Mesenchymal stem cell (in vitro differentiated cells and primary cell): ENCODE data around the gene SLC30A2.

Experiments used
- DNase-seq: peaks from one replicate; pipeline ENCODE4 v3.0.0-alpha.2; 2013
- H2AFZ ChIP-seq: one replicate; pipeline ENCODE4 v1.6.1; 2013; ENCODE audit warnings: low read depth, mild to moderate bottlenecking, control low read depth, inconsistent platforms, low read length, moderate library complexity
- H2AK5ac ChIP-seq: 2 replicates; pipeline ENCODE4 v1.6.1; 2013; ENCODE audit warnings: low read length, moderate library complexity, mild to moderate bottlenecking, inconsistent platforms; ENCODE audit not compliant: severe bottlenecking
- H2BK120ac ChIP-seq: one replicate; pipeline ENCODE4 v1.6.1; 2013; ENCODE audit warnings: low read depth, mild to moderate bottlenecking, inconsistent platforms, low read length, moderate library complexity
- H2BK12ac ChIP-seq, 2 experiments: one replicate each; pipeline ENCODE4 v1.6.1; 2013; ENCODE audit warnings: inconsistent platforms in 2 of 2, low read length in 2 of 2, mild to moderate bottlenecking in 2 of 2, moderate library complexity in 2 of 2, control low read depth in 1 of 2
- H2BK15ac ChIP-seq: one replicate; pipeline ENCODE4 v1.6.1; 2013; ENCODE audit warnings: mild to moderate bottlenecking, low read depth, inconsistent platforms; ENCODE audit not compliant: poor library complexity, severe bottlenecking
- H2BK5ac ChIP-seq: 2 replicates; pipeline ENCODE4 v1.6.1; 2013; ENCODE audit warnings: low read depth, mild to moderate bottlenecking, low read length, control low read depth, inconsistent platforms; ENCODE audit not compliant: poor library complexity, severe bottlenecking
- H3K14ac ChIP-seq, 2 experiments: one replicate each; pipeline ENCODE4 v1.6.1; 2013; ENCODE audit warnings: inconsistent platforms in 2 of 2, low read length in 2 of 2, control low read depth in 1 of 2, mild to moderate bottlenecking in 1 of 2, moderate library complexity in 1 of 2
- H3K18ac ChIP-seq, 2 experiments: one replicate each; pipeline ENCODE4 v1.6.1; 2013; ENCODE audit warnings: inconsistent platforms in 2 of 2, low read length in 2 of 2, control low read depth in 1 of 2, low read depth in 1 of 2, mild to moderate bottlenecking in 1 of 2
- H3K23ac ChIP-seq, 2 experiments: one replicate each; pipeline ENCODE4 v1.6.1; 2013; ENCODE audit warnings: inconsistent platforms in 2 of 2, low read length in 2 of 2, mild to moderate bottlenecking in 2 of 2, moderate library complexity in 2 of 2, control low read depth in 1 of 2
- H3K27ac ChIP-seq: 2 replicates; pipeline ENCODE4 v1.5.1; 2013; ENCODE audit warnings: mild to moderate bottlenecking, moderate library complexity, low read length, control low read depth, inconsistent platforms; ENCODE audit not compliant: poor library complexity, severe bottlenecking
- H3K27me3 ChIP-seq, 2 experiments: 2 replicates each; pipeline versions ENCODE4 v1.6.1 to v1.7.0; 2013; ENCODE audit warnings: low read length in 2 of 2, mild to moderate bottlenecking in 2 of 2, moderate library complexity in 2 of 2, control low read depth in 1 of 2, inconsistent platforms in 1 of 2; ENCODE audit not compliant: control insufficient read depth in 1 of 2, insufficient read depth in 1 of 2
- H3K36me3 ChIP-seq, 2 experiments: 2 replicates each; pipeline versions ENCODE4 v1.6.1 to v1.7.0; 2013; ENCODE audit warnings: low read length in 2 of 2, control low read depth in 1 of 2, inconsistent platforms in 1 of 2, low read depth in 1 of 2, mild to moderate bottlenecking in 1 of 2; ENCODE audit not compliant: insufficient read depth in 2 of 2, control insufficient read depth in 1 of 2
- H3K4ac ChIP-seq, 2 experiments: one replicate each; pipeline ENCODE4 v1.6.1; 2013; ENCODE audit warnings: inconsistent platforms in 2 of 2, low read length in 2 of 2, mild to moderate bottlenecking in 2 of 2, moderate library complexity in 2 of 2, control low read depth in 1 of 2, low read depth in 1 of 2
- H3K4me1 ChIP-seq: 2 replicates; pipeline ENCODE4 v1.6.1; 2013; ENCODE audit warnings: low read depth, low read length, control low read depth; ENCODE audit not compliant: control insufficient read depth, insufficient read depth
- H3K4me2 ChIP-seq: 2 replicates; pipeline ENCODE4 v1.6.1; 2013; ENCODE audit warnings: low read length, mild to moderate bottlenecking, inconsistent platforms; ENCODE audit not compliant: poor library complexity, severe bottlenecking
- H3K4me3 ChIP-seq, 2 experiments: 2 replicates each; pipeline versions ENCODE4 v1.5.1 to v1.7.0; 2013; ENCODE audit warnings: low read length in 2 of 2, mild to moderate bottlenecking in 2 of 2, control low read depth in 1 of 2, low read depth in 1 of 2; ENCODE audit not compliant: insufficient read depth in 1 of 2
- H3K79me1 ChIP-seq: replicated peaks from 2 replicates; pipeline ENCODE4 v1.6.1; 2013; ENCODE audit warnings: mild to moderate bottlenecking, control low read depth, low read length, inconsistent platforms; ENCODE audit not compliant: poor library complexity, severe bottlenecking
- H3K9ac ChIP-seq: 2 replicates; pipeline ENCODE4 v1.7.0; 2013; ENCODE audit warnings: mild to moderate bottlenecking, low read length, moderate library complexity
- H3K9me3 ChIP-seq: 2 replicates; pipeline ENCODE4 v1.7.0; 2013; ENCODE audit warnings: mild to moderate bottlenecking, low read length; ENCODE audit not compliant: control insufficient read depth
- H4K8ac ChIP-seq: one replicate; pipeline ENCODE4 v1.6.1; 2013; ENCODE audit warnings: inconsistent platforms, mild to moderate bottlenecking, low read length, moderate library complexity
- H4K91ac ChIP-seq: one replicate; pipeline ENCODE4 v1.6.1; 2013; ENCODE audit warnings: mild to moderate bottlenecking, low read length, inconsistent platforms
- WGBS: methylation state at CpG from one replicate; pipeline ENCODE4 v1.1.7; 2013; ENCODE audit warnings: mixed read lengths; 5-methylcytosine and 5-hydroxymethylcytosine counted together

The SLC30A2 gene

DNA sequence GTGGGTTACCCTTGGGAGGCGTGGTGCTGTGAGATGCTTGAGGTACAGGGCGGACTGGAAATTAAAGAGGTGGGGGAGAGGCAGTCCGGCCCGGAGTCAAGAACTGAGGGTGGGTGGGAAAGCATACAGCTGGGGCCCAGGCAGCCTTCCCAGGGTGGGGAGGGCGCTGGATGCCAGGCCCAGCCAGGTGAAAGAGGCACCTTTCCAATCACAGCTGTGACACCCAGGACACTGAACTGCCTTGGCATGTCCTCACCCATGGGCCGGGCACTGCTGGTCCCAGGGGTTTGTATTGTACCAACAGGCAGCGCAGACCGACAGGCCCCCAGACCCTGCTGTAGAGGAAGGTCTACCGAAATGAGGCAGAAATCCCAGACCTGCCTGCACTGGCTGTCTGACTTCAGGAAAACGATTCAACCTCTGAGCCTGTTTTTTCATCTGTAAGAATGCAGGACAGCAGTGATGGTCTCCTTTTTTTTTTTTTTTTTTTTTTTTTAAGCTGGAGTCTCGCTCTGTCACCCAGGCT, 9.1 kb downstream of the SLC30A2 start:
- H3K9ac ChIP-seq = no peak overlapping the region
- H3K4ac ChIP-seq = no peak overlapping the region
- H2BK15ac ChIP-seq = peak overlapping the region; percentile 49
- peaks cover 19% of the 10 kb centered on the region for H3K4me1 ChIP-seq
- H3K4me2 ChIP-seq = no peak overlapping the region
- no peaks in the 10 kb centered on the region for H3K36me3 ChIP-seq
- H2BK5ac ChIP-seq = no peak overlapping the region
- H3K9me3 ChIP-seq = no peaks in the 10 kb centered on the region
- no peak overlapping the region for H2BK120ac ChIP-seq
- no peak overlapping the region for H2AFZ ChIP-seq
- H3K27ac ChIP-seq = no peak overlapping the region
- H3K18ac ChIP-seq = peak overlapping the region in 1 of 2 experiments; percentile 28
- no peak overlapping the region for H2AK5ac ChIP-seq
- H3K14ac ChIP-seq = no peak overlapping the region
- DNase-seq = no peak
- H4K91ac ChIP-seq = no peak overlapping the region
- H3K23ac ChIP-seq = no peak overlapping the region
- no peak overlapping the region for H4K8ac ChIP-seq
- WGBS = 66% methylated on average over 10 of the region's 11 CpGs
- H3K27me3 ChIP-seq = peaks cover 7 to 67% of the 10 kb centered on the region in 2 experiments
- no peak overlapping the region for H3K4me3 ChIP-seq
- peak overlapping the region in 1 of 2 experiments; percentile 21 for H2BK12ac ChIP-seq
- no peaks in the 10 kb centered on the region for H3K79me1 ChIP-seq

DNA sequence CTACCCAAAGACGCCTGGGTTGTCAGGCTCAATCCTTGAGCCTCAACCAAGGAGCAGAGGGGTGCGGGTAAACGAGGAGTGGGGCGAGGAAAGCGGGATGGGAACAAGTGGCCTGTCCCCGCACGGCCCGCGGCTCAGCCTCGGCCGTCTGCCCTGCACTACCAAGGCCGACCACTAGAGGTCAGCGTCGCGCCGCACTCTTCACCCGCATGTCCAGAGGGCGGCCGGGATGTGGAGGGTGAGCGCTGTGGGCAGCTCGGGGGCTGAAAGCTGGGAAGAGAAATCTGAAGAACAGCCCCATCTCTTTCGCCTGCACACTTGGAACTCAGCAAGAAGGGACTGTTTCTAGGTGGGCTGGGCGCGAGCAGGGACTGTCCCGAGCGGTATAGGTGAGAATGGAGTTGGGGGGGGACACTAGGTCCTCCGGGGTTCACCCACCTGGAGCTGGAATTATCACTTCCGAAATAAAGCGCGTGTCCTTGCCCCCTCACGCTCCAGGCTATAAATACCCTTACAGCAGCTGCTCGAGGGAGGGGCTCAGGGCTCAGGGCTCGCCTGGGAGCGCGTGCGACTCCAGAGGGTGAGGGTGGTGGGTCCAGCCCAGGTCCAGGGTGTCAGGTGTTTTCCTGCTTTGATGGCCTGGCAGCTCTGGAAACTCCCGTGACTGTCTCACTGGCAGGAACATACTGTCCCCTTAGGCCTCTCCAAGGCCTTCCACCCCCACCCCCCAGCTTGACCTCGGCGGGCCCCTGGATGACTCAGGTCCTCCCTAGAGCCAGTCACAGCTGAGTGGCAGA, 9.8 kb downstream of the SLC30A2 start:
- Histone ChIP-seq H2BK15ac (peak overlapping the region; percentile 49), H3K18ac (peak overlapping the region in 1 of 2 experiments; percentile 40), H3K9me3 (no peaks in the 10 kb centered on the region), H2AK5ac (no peak overlapping the region), H2BK5ac (no peak overlapping the region), H3K27me3 (peaks cover under 1 to 60% of the 10 kb centered on the region in 2 experiments), H2BK12ac (peak overlapping the region in 1 of 2 experiments; percentile 60), H3K14ac (no peak overlapping the region), H3K9ac (peak overlapping the region; percentile 79), H2AFZ (peak overlapping the region; percentile 95), H4K91ac (no peak overlapping the region), H2BK120ac (no peak overlapping the region), H3K4me1 (peaks cover 19% of the 10 kb centered on the region), H3K27ac (no peak overlapping the region), H3K4me3 (peak overlapping the region; percentile 73 to 91), H3K79me1 (no peaks in the 10 kb centered on the region), H3K4me2 (peak overlapping the region; percentile 90), H3K36me3 (no peaks in the 10 kb centered on the region), H4K8ac (peak overlapping the region; percentile 16), H3K4ac (peak overlapping the region in 1 of 2 experiments; percentile 28), H3K23ac (no peak overlapping the region)
- WGBS = 9% methylated on average over 36 of the region's 39 CpGs
- peak; percentile 76 for DNase-seq

DNA sequence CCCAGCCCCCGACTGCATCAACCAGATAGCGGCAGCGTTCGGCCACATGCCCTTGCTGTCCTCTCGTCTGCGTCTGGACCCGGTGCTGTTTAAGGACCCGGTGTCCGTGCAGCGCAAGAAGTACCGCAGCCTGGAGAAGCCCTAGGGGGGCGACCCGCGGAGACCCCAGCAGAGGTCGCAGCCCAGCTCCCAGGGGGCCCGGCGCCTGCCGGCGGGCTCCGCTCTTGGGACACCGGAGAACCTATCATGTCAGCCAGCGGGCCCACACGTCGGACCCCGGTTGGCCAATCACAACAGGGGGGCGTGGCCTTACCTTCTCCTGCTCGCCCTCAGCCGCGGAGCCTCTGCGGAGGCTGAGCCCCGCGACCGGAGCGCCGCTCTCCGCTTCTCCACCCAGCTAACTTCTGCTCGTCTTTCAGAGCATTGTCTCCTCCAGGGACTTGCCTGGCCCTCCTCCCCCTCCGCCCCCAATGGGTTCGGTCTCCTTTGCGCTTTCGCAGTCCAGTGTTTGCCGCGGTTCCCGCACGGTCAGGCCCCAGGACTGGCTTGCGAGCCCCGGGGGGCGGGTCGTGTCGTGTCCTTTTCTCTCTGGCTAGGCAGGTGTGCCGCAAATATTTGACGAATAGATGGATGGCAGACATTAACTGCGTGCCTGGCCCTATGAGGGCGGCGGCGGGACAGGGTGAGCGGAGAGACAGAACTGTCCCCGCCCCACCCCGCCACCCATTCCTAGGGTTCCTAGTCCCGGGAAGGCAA, 10.5 kb downstream of the SLC30A2 start:
- Histone ChIP-seq H3K9me3 (no peaks in the 10 kb centered on the region), H3K36me3 (no peaks in the 10 kb centered on the region), H3K4me3 (peak overlapping the region; percentile 73 to 91), H4K91ac (no peak overlapping the region), H2BK15ac (peak overlapping the region; percentile 65), H3K4me1 (peaks cover 19% of the 10 kb centered on the region), H3K79me1 (no peaks in the 10 kb centered on the region), H3K4me2 (peak overlapping the region; percentile 90), H3K23ac (peak overlapping the region in 1 of 2 experiments; percentile 78), H4K8ac (peak overlapping the region; percentile 64), H3K14ac (peak overlapping the region in 1 of 2 experiments; percentile 69), H3K27me3 (peaks cover 0 to 57% of the 10 kb centered on the region in 2 experiments), H3K27ac (peak overlapping the region; percentile 31), H3K9ac (peak overlapping the region; percentile 79), H2BK5ac (no peak overlapping the region), H2AK5ac (no peak overlapping the region), H3K18ac (peak overlapping the region; percentile 64 to 67), H2AFZ (peak overlapping the region; percentile 95), H3K4ac (peak overlapping the region in 1 of 2 experiments; percentile 13), H2BK120ac (no peak overlapping the region), H2BK12ac (peak overlapping the region in 1 of 2 experiments; percentile 61)
- peak; percentile 94 for DNase-seq
- under 1% methylated on average over 56 of the region's 60 CpGs for WGBS
